HepG2 (cell line): ENCODE measurements around the gene P2RX1.

Experiments used
- CTCF ChIP-seq: sonication (generic); formaldehyde crosslinking; IDR thresholded peaks from 2 replicates; pipeline ENCODE4 v1.5.0; 2020; ENCODE audit warnings: mild to moderate bottlenecking, missing genetic modification reagents, moderate library complexity
- EED ChIP-seq: sonication (generic); formaldehyde crosslinking; IDR thresholded peaks from 2 replicates; pipeline ENCODE4 v1.5.0; 2020; ENCODE audit warnings: mild to moderate bottlenecking, missing genetic modification reagents
- NR2C2 ChIP-seq: sonication (generic); formaldehyde crosslinking; IDR thresholded peaks from 2 replicates; pipeline ENCODE4 v1.4.0; 2020; ENCODE audit warnings: missing genetic modification reagents, mild to moderate bottlenecking, moderate library complexity, borderline replicate concordance
- POLR2A ChIP-seq, 2 experiments: IDR thresholded peaks; 2 replicates each; pipeline ENCODE4 v1.6.1; 2011; ENCODE audit warnings: low read depth in 2 of 2, low read length in 2 of 2, mild to moderate bottlenecking in 1 of 2, moderate library complexity in 1 of 2; ENCODE audit not compliant: insufficient read depth in 1 of 2
- REST ChIP-seq, 2 experiments: IDR thresholded peaks; 2 replicates each; pipeline ENCODE4 v1.6.1; 2011 to 2012; ENCODE audit warnings: low read length in 2 of 2, borderline replicate concordance in 1 of 2, low read depth in 1 of 2, mild to moderate bottlenecking in 1 of 2, moderate library complexity in 1 of 2
- SP140L ChIP-seq: sonication (generic); formaldehyde crosslinking; IDR thresholded peaks from 2 replicates; pipeline ENCODE4 v1.4.0; 2020; ENCODE audit warnings: missing genetic modification reagents, borderline replicate concordance
- SUZ12 ChIP-seq: fragments of 150-350 bp; IDR thresholded peaks from 2 replicates; pipeline ENCODE4 v1.6.1; 2014; ENCODE audit warnings: low read depth, low read length
- ZHX1 ChIP-seq: sonication (generic); formaldehyde crosslinking; IDR thresholded peaks from 2 replicates; pipeline ENCODE4 v1.8.1; 2022; ENCODE audit warnings: low read depth, mild to moderate bottlenecking, missing genetic modification reagents
- ZNF776 ChIP-seq: sonication (generic); formaldehyde crosslinking; IDR thresholded peaks from 2 replicates; pipeline ENCODE4 v1.4.0; 2020; ENCODE audit warnings: mild to moderate bottlenecking, missing genetic modification reagents
- TF ChIP-seq, protein P1 (sequence below), 2 experiments: sonication (generic) in 1 of 2; formaldehyde crosslinking in 1 of 2; IDR thresholded peaks; 2 replicates each; pipeline versions ENCODE4 v1.4.0 to v1.6.1; 2018 to 2020; ENCODE audit warnings: missing genetic modification reagents in 2 of 2, borderline replicate concordance in 1 of 2, low read depth in 1 of 2, mild to moderate bottlenecking in 1 of 2, missing biosample characterization in 1 of 2

GRCh38 chr17:3886776-3887175 lies 29.5 kb downstream of the P2RX1 start:
- TF ChIP-seq EED (no peak), CTCF (CRISPR knock-in tag) (no peak), SUZ12 (no peak), SP140L (CRISPR knock-in tag) (no peak), ZHX1 (CRISPR knock-in tag) (no peak), POLR2A (IDR thresholded peaks at IDR 0.05; ENCODE audit: insufficient read depth in 1 of 2, low read depth in 2 of 2, low read length in 2 of 2) (no peak), REST (IDR thresholded peaks at IDR 0.05; ENCODE audit: borderline replicate concordance in 1 of 2, low read depth in 1 of 2, low read length in 2 of 2) (no peak), ZNF776 (CRISPR knock-in tag) (no peak), NR2C2 (CRISPR knock-in tag) (no peak)
- TF ChIP-seq, protein P1, sequence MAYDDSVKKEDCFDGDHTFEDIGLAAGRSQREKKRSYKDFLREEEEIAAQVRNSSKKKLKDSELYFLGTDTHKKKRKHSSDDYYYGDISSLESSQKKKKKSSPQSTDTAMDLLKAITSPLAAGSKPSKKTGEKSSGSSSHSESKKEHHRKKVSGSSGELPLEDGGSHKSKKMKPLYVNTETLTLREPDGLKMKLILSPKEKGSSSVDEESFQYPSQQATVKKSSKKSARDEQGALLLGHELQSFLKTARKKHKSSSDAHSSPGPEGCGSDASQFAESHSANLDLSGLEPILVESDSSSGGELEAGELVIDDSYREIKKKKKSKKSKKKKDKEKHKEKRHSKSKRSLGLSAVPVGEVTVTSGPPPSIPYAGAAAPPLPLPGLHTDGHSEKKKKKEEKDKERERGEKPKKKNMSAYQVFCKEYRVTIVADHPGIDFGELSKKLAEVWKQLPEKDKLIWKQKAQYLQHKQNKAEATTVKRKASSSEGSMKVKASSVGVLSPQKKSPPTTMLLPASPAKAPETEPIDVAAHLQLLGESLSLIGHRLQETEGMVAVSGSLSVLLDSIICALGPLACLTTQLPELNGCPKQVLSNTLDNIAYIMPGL (CRISPR knock-in tag; IDR thresholded peaks at IDR 0.05; ENCODE audit: borderline replicate concordance in 1 of 2, low read depth in 1 of 2) = no peak
